ENCODE results near the gene GP9. TPM values are rescaled to one million over a fixed set of nuclear protein-coding genes. Genes with fewer than 3 reads are reported as not detected.
A peak's percentile ranks its signal among the peaks of the same experiment; 100 is the strongest.
"Not testable (repeated sequence)": the region's sequence is repeated elsewhere in the genome, so short reads cannot be mapped to it uniquely, and the experiment has no call there.

Gene GP9
- total RNA-seq, 2 experiments from 2014 or later: not detected

DNA sequence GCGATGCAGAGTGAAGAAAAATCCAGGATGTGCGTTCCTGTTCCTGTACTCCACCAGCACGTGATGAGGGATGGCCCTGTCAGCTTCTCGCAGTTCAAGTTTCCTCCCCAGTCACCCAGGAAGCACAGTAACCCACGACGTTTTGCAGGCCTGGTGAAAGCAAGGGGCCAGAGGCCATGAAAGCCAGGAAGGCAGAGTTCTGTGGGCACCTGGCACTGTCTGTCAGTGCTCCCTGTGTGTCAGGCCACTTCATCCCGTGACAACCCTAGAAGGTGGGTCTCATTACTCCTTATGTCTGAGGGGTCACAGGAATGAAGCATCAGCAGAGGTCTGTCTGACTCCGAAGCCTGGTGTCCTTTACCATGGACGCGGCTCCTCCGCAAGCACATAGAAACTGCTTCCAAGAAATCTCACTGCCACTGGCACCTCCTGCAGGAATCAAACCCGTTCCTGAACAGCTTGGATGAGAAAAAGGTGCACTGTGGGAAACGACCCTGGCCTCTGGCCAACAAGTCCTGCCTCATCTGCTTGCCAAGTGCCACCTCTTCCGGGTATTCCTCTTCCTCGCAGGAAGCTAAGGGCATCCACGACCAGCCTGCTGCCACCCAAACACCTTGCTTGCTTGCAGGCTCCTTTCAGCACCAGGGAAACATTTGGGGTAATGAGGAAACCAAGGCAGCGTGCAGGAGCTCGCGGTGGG, 46.4 kb downstream of the GP9 start:
- H3K4me1 Mint-ChIP-seq (ENCODE audit: low read depth): peaks cover 75% of the 10 kb centered on the region
- CTCF ChIA-PET: interaction anchor here (0.9 to 2.5 kb wide), 6 partner anchors 9 to 137 kb away, joined by 4 to 7 read pairs (median 6); no protein-coding TSS in a partner anchor
- DNase-seq: no peak
- POLR2A ChIA-PET: interaction anchor here (0.6 to 15.3 kb wide), 5 partner anchors 9 to 209 kb away, joined by 4 to 163 read pairs (median 4); partner anchors contain the start of gene RAB43
- TF ChIP-seq, protein P1, sequence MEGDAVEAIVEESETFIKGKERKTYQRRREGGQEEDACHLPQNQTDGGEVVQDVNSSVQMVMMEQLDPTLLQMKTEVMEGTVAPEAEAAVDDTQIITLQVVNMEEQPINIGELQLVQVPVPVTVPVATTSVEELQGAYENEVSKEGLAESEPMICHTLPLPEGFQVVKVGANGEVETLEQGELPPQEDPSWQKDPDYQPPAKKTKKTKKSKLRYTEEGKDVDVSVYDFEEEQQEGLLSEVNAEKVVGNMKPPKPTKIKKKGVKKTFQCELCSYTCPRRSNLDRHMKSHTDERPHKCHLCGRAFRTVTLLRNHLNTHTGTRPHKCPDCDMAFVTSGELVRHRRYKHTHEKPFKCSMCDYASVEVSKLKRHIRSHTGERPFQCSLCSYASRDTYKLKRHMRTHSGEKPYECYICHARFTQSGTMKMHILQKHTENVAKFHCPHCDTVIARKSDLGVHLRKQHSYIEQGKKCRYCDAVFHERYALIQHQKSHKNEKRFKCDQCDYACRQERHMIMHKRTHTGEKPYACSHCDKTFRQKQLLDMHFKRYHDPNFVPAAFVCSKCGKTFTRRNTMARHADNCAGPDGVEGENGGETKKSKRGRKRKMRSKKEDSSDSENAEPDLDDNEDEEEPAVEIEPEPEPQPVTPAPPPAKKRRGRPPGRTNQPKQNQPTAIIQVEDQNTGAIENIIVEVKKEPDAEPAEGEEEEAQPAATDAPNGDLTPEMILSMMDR (IDR thresholded peaks at IDR 0.05): no peak
- H3K36me3 Mint-ChIP-seq (ENCODE audit: low read depth): peaks cover 48% of the 10 kb centered on the region
- peak overlapping the region; percentile 64 for H3K27ac Mint-ChIP-seq
- intact Hi-C loops (cut with micrococcal nuclease): no loop called here
- no peak for ATAC-seq
- no peaks in the 10 kb centered on the region for H3K27me3 Mint-ChIP-seq
- no peak overlapping the region for H3K4me3 Mint-ChIP-seq
- H3K9me3 Mint-ChIP-seq: no peaks in the 10 kb centered on the region

GRCh38 chr3:129107793-129108192, 47.2 kb downstream of the GP9 start:
- Mint-ChIP-seq H3K27me3 (no peaks in the 10 kb centered on the region), H3K9me3 (no peaks in the 10 kb centered on the region), H3K4me3 (no peak overlapping the region), H3K36me3 (ENCODE audit: low read depth) (peaks cover 49% of the 10 kb centered on the region), H3K27ac (peak overlapping the region; percentile 64), H3K4me1 (ENCODE audit: low read depth) (peaks cover 76% of the 10 kb centered on the region)
- POLR2A ChIA-PET: interaction anchor here (1.7 to 15.3 kb wide), 3 partner anchors 12 to 208 kb away, joined by 4 to 163 read pairs (median 5); partner anchors contain the start of gene RAB43
- CTCF ChIA-PET: interaction anchor here (0.9 to 2.5 kb wide), 5 partner anchors 11 to 137 kb away, joined by 3 to 7 read pairs (median 4); no protein-coding TSS in a partner anchor
- ATAC-seq: no peak
- DNase-seq: no peak
- intact Hi-C loops (cut with micrococcal nuclease): no loop called here
- TF ChIP-seq, protein P1 (IDR thresholded peaks at IDR 0.05): no peak

- CTCF ChIA-PET, ATAC-seq, H3K27me3 Mint-ChIP-seq, H3K4me3 Mint-ChIP-seq, H3K9me3 Mint-ChIP-seq, DNase-seq: not testable (repeated sequence)
- Mint-ChIP-seq H3K4me1 (ENCODE audit: low read depth) (peaks cover 79% of the 10 kb centered on the region), H3K36me3 (ENCODE audit: low read depth) (peaks cover 60% of the 10 kb centered on the region), H3K27ac (peak overlapping the region; percentile 97)
- intact Hi-C loops (cut with micrococcal nuclease): loop anchor here (10.0 kb wide), 1 partner anchor 56 kb away; no protein-coding TSS in a partner anchor
- POLR2A ChIA-PET: interaction anchor here (0.6 to 15.3 kb wide), 4 partner anchors 7 to 132 kb away, joined by 3 to 163 read pairs (median 8); partner anchors contain the start of gene RAB43
Measured at GRCh38 chr3:129111076-129111780, 50.6 kb downstream of the GP9 start.

Other genes with a start within 250 kb of the GP9 start
- 10 to 100 TPM; 50.1 to 50.5 TPM for gene ACAD9, start 181.2 kb upstream of the GP9 start, total RNA-seq
- under 1 TPM; 0.38 to 0.83 TPM for gene CFAP92, start 66.7 kb upstream of the GP9 start, total RNA-seq
- gene EFCC1, start 59.5 kb upstream of the GP9 start, total RNA-seq: under 1 TPM; 0.16 to 0.38 TPM
- gene RAB43, start 61.0 kb downstream of the GP9 start, total RNA-seq: 10 to 100 TPM; 41.6 to 44.1 TPM
- gene ISY1, start 100.3 kb downstream of the GP9 start, total RNA-seq: 10 to 100 TPM; 66.7 to 68.5 TPM
- gene CNBP, start 123.1 kb downstream of the GP9 start, total RNA-seq: 100 to 1,000 TPM; 453 to 454 TPM
- gene COPG1, start 188.8 kb downstream of the GP9 start, total RNA-seq: 100 to 1,000 TPM; 114 to 118 TPM
- 10 to 100 TPM; 54.5 to 57.8 TPM for gene HMCES, start 218.1 kb downstream of the GP9 start, total RNA-seq